Measurements from ENCODE around the gene COPZ1. TPM values are rescaled to one million over a fixed set of nuclear protein-coding genes. Genes with fewer than 3 reads are reported as not detected.
"Not testable (repeated sequence)": the region's sequence is repeated elsewhere in the genome, so short reads cannot be mapped to it uniquely, and the experiment has no call there.

Gene COPZ1
- total RNA-seq, 4 donors from 2014 or later, result 181 to 284 (median 236) TPM

- H3K4me1 ChIP-seq, result peaks cover 44 to 48% of the 10 kb centered on the region in 2 donors
- H3K36me3 ChIP-seq, result peaks cover 29 to 30% of the 10 kb centered on the region in 2 donors
- H3K4me3 ChIP-seq (replicated peaks in 1 of 3), result peak within 1 kb of the TSS; percentile 20 to 67 (median 59)
- intact Hi-C loops (cut with DNase I), result no loop called here
- DNase-seq, result peak; percentile 99 to 100
- H3K9me3 ChIP-seq, result no peaks in the 10 kb centered on the region
- 1% methylated on average over 47 to 48 of the region's 49 CpGs for WGBS, 2 donors
- peak within 1 kb of the TSS; percentile 87 to 98 (median 97) for H3K27ac ChIP-seq
- TF ChIP-seq, protein P1, sequence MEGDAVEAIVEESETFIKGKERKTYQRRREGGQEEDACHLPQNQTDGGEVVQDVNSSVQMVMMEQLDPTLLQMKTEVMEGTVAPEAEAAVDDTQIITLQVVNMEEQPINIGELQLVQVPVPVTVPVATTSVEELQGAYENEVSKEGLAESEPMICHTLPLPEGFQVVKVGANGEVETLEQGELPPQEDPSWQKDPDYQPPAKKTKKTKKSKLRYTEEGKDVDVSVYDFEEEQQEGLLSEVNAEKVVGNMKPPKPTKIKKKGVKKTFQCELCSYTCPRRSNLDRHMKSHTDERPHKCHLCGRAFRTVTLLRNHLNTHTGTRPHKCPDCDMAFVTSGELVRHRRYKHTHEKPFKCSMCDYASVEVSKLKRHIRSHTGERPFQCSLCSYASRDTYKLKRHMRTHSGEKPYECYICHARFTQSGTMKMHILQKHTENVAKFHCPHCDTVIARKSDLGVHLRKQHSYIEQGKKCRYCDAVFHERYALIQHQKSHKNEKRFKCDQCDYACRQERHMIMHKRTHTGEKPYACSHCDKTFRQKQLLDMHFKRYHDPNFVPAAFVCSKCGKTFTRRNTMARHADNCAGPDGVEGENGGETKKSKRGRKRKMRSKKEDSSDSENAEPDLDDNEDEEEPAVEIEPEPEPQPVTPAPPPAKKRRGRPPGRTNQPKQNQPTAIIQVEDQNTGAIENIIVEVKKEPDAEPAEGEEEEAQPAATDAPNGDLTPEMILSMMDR (IDR thresholded peaks at IDR 0.05), result no peak
- peak; percentile 41 to 88 for TF ChIP-seq POLR2A (IDR thresholded peaks at IDR 0.05)
- no peaks in the 10 kb centered on the region for H3K27me3 ChIP-seq
These were observed 45.1 kb upstream of the COPZ1 start, which contains the start of gene CBX5 for GRCh38 chr12:54279632-54280467. TSS of gene CBX5 (minus strand) at chr12:54280122. CDS start at chr12:54257650, 22,472 bp downstream.

GRCh38 chr12:54280468-54281260 is 44.3 kb upstream of the COPZ1 start, which contains the start of gene HNRNPA1:
TSS of gene HNRNPA1 (plus strand) at chr12:54280726. CDS start at chr12:54280808, 82 bp downstream.
- DNase-seq, result peak; percentile 97
- H3K27ac ChIP-seq, result peak within 1 kb of the TSS; percentile 87 to 98 (median 97)
- intact Hi-C loops (cut with DNase I), result no loop called here
- H3K36me3 ChIP-seq, result peaks cover 37% of the 10 kb centered on the region in 2 donors
- 0 to 1% methylated on average over 48 of the region's 48 CpGs for WGBS, 2 donors
- H3K4me3 ChIP-seq (replicated peaks in 1 of 3), result peak within 1 kb of the TSS; percentile 12 to 67 (median 20)
- no peaks in the 10 kb centered on the region for H3K9me3 ChIP-seq
- peak; percentile 98 to 99 for TF ChIP-seq POLR2A (IDR thresholded peaks at IDR 0.05)
- TF ChIP-seq, protein P1 (IDR thresholded peaks at IDR 0.05), result no peak
- no peaks in the 10 kb centered on the region for H3K27me3 ChIP-seq
- H3K4me1 ChIP-seq, result peaks cover 44 to 53% of the 10 kb centered on the region in 2 donors

- DNase-seq; H3K9me3 ChIP-seq; H3K27me3 ChIP-seq; intact Hi-C loops (cut with DNase I): not testable (repeated sequence)
- WGBS, 2 donors, result 1% methylated on average over 10 of the region's 10 CpGs
- Histone ChIP-seq H3K4me1 (peaks cover 44 to 53% of the 10 kb centered on the region in 2 donors), H3K36me3 (peaks cover 41 to 42% of the 10 kb centered on the region in 2 donors), H3K4me3 (replicated peaks in 1 of 3) (peak overlapping the region; percentile 12 to 67 (median 15)), H3K27ac (peak overlapping the region; percentile 47 to 98 (median 97))
These were observed 43.7 kb upstream of the COPZ1 start for GRCh38 chr12:54281261-54281638.

GRCh38 chr12:54281694-54282093 is 43.2 kb upstream of the COPZ1 start:
- WGBS, 2 donors, result 11 to 15% methylated on average over 4 of the region's 4 CpGs
- H3K27ac ChIP-seq, result peak overlapping the region; percentile 47 to 98 (median 97)
- peaks cover 45 to 47% of the 10 kb centered on the region in 2 donors for H3K36me3 ChIP-seq
- peak overlapping the region; percentile 12 to 67 (median 15) for H3K4me3 ChIP-seq (replicated peaks in 1 of 3)
- DNase-seq; H3K27me3 ChIP-seq; intact Hi-C loops (cut with DNase I); H3K9me3 ChIP-seq: not testable (repeated sequence)
- peaks cover 44 to 53% of the 10 kb centered on the region in 2 donors for H3K4me1 ChIP-seq

GRCh38 chr12:54282949-54283593 is 41.9 kb upstream of the COPZ1 start:
- peaks cover 48 to 50% of the 10 kb centered on the region in 2 donors for H3K4me1 ChIP-seq
- peak overlapping the region in 2 of 3 donors; percentile 10 to 97 for H3K27ac ChIP-seq
- no peaks in the 10 kb centered on the region for H3K9me3 ChIP-seq
- 56% methylated on average over 11 of the region's 11 CpGs for WGBS, 2 donors
- no peak for DNase-seq
- H3K36me3 ChIP-seq, result peaks cover 57% of the 10 kb centered on the region in 2 donors
- H3K4me3 ChIP-seq (replicated peaks in 1 of 3), result no peak overlapping the region
- H3K27me3 ChIP-seq, result no peaks in the 10 kb centered on the region
- TF ChIP-seq, protein P1 (IDR thresholded peaks at IDR 0.05), result no peak
- TF ChIP-seq POLR2A (IDR thresholded peaks at IDR 0.05), result no peak
- intact Hi-C loops (cut with DNase I), result no loop called here

GRCh38 chr12:54284070-54284780 is 40.7 kb upstream of the COPZ1 start:
- H3K27ac ChIP-seq; H3K27me3 ChIP-seq; H3K4me3 ChIP-seq (replicated peaks in 1 of 3); intact Hi-C loops (cut with DNase I); DNase-seq; H3K9me3 ChIP-seq: not testable (repeated sequence)
- peaks cover 57% of the 10 kb centered on the region in 2 donors for H3K36me3 ChIP-seq
- WGBS, 2 donors, result 32 to 48% methylated on average over 2 of the region's 2 CpGs
- H3K4me1 ChIP-seq, result peaks cover 42 to 53% of the 10 kb centered on the region in 2 donors

Measured in thyroid gland (tissue), 4 donors.